ENCODE results near the gene RNU7-1.

- TF ChIP-seq CTCF (IDR thresholded peaks at IDR 0.05): peak; percentile 78 to 91 (median 91)
- TF ChIP-seq POLR2A (IDR thresholded peaks at IDR 0.05): no peak
These were observed 968 bp downstream of the RNU7-1 start for GRCh38 chr12:6944381-6945186.
